Stimulated activated CD8-positive, alpha-beta memory T cell treated with anti-CD3 and anti-CD28 coated beads, Interleukin-12 subunit alpha, Interleukin-12 subunit beta, amount 100 ng/mL, for 24 hours (primary cell): ENCODE data around the gene TNS3.
"Not testable (repeated sequence)": the region's sequence is repeated elsewhere in the genome, so short reads cannot be mapped to it uniquely, and the experiment has no call there.

Experiments
- DNase-seq: peaks from one replicate; pipeline ENCODE4 v3.0.0-alpha.2; 2020; ENCODE audit errors: extremely low read depth

Gene TNS3

DNA sequence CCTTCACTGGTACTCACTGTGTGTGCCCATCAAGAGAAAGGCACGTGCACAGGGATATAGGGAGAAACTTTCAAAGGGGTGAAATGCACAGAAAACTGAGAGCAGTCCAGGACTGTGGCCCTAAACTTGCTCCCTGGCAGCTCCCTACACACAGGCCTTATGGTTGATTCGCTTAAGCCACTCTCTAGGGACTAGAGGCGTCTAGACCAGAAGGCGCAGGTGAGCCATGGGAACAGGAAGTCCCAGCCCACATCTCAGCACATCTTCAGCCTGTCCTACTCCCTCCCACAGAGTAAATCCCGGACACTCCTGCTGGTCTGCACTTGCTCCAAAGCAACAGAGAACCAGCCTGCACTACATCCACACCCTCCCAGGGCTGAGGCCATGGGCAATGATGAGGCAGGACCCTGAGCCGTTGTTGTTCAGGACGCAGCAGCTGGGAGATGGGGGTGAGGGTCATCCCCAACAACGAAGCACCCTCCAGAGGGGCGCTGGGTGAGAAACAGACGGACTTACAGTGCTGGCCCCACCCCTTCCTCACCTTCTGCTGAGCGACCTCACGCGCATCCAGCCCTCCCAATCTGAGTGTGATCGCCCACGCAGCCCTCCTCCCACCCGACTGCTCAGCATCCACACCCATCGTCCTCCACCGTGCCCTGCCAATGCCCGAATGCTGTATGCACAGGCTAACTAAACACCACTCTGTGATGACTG lies 109.3 kb downstream of the TNS3 start:
- no peak for DNase-seq

- DNase-seq = no peak
These were observed 110.1 kb downstream of the TNS3 start for GRCh38 chr7:47471831-47472230.

- no peak for DNase-seq
These were observed 110.6 kb downstream of the TNS3 start for GRCh38 chr7:47471358-47471703.

DNA sequence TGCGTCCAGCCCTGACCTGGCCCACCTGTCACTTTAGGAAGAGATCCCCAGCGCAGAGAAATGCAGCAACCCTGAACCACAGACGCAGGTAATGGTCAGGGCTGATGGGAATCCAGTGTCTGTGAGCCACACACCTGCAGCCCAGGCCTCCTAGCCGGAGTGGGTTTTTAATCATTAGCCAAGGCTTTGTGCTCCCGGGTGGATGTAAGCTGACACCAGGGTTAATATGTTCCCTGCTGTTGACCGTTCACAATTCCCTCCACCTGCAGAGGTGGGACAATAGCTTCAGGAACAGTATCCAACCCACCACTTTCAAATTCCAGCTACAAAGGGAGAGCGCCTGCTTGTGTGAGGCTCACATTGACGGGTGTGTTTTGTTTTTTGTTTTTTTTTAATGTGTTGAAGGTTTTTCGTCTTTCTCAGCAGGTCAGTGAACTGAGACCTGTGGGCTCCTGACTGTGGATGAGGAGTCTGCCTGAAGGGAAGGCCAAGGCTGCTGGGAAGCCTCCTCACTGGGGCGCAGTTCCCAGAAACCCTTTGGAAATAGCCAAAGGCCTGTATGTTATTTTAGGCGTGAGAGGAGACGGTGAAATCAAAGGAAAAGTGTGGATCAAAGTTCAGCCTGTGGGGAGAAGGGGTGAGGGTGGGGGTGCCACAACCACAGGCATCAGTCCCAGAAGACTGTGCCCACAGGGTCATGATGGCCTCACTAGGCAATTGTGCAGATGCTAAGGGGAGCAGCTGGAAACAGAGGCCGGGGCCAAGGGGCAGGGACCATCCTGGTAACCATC lies 111.1 kb downstream of the TNS3 start:
- no peak for DNase-seq

DNA sequence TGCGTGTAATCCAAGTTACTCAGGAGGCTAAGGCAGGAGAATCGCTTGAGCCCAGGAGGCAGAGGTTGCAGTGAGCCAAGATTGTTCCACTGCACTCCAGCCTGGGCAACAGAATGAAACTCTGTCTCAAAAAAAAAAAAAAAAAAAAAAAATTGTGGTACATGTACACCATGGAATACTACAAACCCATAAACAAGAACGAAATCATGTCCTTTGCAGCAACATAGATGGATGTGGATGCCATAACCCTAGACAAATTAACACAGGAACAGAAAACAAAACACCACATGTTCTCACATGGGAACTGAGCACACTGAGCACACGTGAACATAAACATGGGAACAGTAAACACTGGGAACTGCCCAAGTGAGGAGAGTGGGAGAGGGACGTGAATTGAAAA lies 112.1 kb downstream of the TNS3 start:
- not testable (repeated sequence) for DNase-seq

- DNase-seq = no peak
These were observed 115.1 kb downstream of the TNS3 start for GRCh38 chr7:47466832-47467231.

GRCh38 chr7:47465191-47465590 lies 116.7 kb downstream of the TNS3 start:
- DNase-seq = no peak

DNA sequence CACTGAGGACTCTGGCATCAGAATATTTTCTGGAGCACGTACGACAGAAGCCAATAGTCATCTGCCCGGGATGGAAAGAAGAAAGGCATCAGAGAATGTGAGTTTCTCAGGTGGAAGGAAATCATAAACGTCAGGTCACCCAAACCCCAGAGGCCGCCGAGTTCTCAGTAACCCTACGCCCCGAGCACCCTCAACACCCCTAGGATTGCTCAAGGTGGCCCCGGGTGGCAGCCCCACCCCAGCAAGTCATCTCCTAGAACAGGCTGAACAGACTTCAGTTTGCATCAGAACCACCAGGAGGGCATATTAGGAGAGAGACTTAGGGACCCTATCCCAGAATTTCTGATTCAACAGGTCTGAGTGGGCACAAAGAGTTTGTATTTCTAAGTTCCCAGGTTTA lies 117.6 kb downstream of the TNS3 start:
- no peak for DNase-seq

DNA sequence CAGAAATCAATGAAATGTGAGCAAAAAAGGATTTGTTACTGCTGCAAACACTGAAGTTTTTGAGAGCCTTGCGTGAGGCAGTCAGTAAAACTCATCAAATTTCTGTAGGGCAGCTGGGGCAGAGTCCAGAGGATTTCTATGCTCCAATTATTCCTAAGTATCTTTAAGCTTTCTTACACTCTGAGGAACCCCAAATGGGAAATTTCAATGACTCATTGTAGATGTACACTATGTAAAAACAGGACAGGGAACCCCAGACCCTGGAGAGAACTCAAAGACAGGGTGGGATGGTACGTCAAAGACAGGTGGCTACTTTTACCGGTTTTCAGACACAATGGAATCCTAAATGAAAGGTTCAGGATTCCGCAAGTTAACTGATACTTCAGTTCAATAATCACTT lies 120.2 kb downstream of the TNS3 start:
- no peak for DNase-seq

GRCh38 chr7:47461161-47461560 lies 120.8 kb downstream of the TNS3 start:
- DNase-seq = no peak

GRCh38 chr7:47460251-47460989 lies 121.5 kb downstream of the TNS3 start:
- no peak for DNase-seq

DNA sequence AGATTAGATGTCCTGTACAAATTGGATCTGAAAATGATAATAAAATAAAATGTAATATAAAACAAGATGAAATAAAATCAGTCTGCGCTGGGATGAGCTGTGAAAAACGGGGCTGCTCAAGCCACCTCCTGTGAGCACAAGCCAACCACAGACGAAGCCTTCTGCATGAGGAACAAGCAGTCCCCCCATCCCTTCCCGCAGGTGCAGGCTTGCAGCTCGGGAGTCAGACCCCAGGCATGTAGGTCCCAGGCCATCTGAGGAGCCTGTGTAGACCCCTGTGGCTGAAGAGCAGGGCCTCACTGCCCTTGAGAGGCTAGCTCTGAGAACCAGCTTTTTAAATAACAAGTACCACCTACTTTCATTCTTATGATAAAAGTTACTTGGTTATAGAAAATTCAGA lies 123.4 kb downstream of the TNS3 start:
- DNase-seq = no peak

- no peak for DNase-seq
These were observed 123.9 kb downstream of the TNS3 start for GRCh38 chr7:47458057-47458456.

DNA sequence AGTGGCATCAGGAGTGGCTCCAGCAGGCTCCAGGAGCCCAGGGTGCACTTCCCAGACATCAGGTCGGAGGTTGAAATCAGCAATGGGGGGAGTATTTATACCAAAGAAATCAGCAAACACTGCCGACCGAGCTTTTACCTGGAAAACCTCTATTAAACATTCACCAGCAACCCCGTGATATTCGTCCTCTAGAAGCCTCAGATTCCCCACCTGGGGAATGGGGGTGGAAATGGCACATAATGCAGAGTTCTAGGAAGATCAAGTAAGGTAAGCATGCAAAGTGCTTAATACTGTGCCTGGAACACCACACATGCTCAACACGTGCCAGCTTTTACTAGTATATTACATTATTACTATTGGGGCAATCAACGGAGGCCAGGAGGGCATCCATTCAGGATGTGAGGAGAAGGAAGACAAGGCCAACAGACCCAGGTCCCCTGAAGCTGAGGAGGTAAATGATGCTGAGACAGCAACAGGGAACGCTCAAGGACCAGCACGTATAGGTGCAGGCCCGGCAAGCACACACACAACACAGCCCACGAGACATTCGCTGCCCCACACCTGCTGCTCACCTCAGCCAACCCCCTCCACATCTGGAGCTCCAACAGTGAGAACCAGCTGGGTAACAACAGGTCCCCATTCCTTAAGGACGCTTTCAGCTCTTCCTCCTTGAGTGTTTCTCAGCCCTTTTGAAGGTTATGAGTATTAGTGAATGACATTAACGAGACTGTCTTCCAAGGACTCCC lies 125.5 kb downstream of the TNS3 start:
- DNase-seq = no peak

DNA sequence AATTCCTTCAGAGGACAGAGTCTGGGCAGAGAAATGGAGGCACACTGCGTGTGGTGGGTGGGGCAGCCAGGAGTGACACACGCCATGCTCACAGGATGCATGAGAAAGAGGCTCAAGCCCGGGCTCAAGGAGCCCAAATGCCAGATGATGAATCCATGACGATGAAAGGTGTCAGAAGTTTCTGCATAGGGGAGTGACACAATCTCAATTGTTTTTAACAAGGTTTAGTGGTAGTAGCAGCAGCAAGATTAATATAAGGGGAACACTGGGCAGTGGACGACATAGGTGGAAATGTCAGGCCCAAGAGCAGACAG lies 126.1 kb downstream of the TNS3 start:
- no peak for DNase-seq

- no peak for DNase-seq
These were observed 126.7 kb downstream of the TNS3 start for GRCh38 chr7:47454974-47455871.

DNA sequence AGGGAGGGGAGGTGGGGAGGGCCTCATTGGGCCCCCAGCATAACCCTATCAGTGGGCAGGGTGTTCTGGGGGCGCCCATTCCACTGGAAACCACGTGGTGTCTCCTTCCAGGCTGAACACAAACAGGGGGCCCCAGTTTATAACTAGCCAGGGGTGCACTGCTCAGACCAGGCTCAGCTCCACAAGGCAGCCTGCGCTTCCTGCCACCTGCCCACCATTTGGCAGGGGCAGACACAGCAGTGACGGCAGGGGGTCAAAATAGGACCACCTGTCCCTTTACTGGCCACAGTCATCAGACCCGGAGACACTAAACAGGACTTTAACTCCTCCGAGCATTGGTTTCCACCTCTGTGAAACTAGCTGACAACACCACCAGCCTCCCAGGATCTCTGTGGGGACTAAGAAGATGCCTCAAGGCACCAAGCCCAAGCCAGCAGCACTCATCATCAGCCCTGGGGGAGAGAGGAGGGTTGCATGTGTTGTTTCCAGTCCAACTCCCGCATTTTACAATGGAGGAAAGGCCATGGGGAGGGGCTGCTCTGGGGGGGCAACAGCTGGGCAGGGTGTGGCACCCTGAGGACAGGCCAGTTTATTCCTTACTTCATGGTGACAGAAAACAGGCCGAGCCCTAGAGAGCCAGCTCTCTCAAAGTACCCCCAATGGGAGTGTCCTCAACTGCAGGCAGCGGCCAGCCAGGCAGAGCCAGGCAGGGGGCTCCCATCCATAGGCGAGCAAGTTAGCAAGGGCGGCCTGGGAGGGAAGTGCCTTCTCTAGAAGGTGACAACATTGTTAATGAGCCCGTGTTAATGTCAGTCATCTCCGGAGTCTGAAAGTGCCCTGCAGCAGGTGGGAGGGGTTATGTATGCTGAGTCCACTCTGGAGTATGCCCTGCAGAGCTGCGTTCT lies 127.6 kb downstream of the TNS3 start:
- DNase-seq = no peak

DNA sequence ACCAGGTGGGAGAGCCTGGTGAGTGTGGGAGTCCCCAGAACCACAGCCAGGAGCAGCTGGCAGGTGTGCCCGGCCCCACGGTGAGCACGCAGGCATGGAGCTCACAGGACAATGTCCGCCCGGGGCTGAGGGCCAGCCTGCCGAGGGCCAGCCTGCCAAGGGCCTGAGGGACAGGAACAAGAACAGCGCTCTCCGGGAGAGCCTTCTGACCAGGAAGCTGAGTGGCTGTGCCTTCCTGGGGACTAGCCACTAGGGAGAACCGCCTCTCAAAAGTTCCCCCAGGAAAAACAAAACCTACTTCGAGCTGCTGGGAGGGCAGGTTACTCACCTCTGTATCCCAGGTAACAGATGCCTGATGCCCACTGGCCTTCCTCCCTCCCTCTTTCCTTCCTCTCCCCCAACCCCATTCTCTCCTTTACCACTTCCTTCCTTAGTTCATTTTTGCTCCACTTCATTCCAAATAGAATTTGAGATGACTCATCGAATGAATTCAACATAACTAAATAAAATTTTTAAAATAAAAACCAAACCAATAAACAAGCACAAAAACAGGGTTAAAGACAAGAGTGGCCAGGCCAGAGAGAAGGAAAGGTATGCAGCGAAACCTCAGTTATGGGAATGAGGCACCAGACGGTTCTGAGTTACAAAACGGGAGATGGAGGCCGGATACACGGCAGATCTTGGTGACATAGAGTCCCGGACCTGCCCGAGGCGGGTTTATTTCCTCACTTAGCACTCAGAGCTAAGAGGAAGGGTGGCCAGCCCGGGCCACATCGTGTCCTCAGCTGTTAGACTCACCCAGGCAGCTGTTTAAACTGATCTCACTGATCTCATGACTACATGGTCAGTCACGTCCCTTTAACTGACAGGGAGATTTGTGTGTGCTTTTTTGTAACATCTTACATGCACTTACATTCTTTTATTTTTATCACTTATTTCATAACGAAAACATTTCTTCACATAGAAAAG lies 128.5 kb downstream of the TNS3 start:
- no peak for DNase-seq

DNA sequence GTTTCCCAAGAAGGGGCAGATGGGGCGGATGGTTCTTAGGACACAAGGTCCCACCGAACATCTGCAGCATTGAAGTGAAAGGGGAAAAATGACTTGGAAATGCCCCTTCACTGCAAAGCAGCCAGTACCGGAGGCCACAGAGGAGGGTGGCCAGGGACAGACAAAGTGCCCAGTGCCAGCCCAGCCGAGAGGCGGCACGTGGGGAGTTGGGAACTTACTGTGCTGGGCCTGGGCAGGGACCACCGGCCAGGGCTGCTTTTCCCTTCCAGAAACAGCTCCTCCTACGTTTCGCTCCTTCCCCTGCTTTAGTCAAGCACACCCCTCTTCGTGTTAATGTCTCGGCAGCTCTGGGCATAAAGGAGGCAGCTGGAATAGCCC lies 129.2 kb downstream of the TNS3 start:
- DNase-seq = no peak
